ENCODE results near the gene PRPF40B.

PRPF40B gene

GRCh38 chr12:49651855-49652254 lies 28.5 kb downstream of the PRPF40B start:
- intact Hi-C loops (cut with DNase I; ENCODE audit: low total_unique reads): no loop called here
- Histone ChIP-seq H3K4me3 (no peak overlapping the region), H3K27me3 (no peaks in the 10 kb centered on the region), H3K36me3 (peaks cover 19 to 94% (median 83%) of the 10 kb centered on the region in 3 donors), H3K4me1 (peaks cover 0 to 21% (median 12%) of the 10 kb centered on the region in 4 donors), H3K9me3 (no peaks in the 10 kb centered on the region), H3K27ac (no peak overlapping the region)
- DNase-seq: no peak
- no peak for TF ChIP-seq CTCF (IDR thresholded peaks at IDR 0.05)

- Histone ChIP-seq H3K4me3 (no peak overlapping the region), H3K27me3 (no peaks in the 10 kb centered on the region), H3K36me3 (peaks cover 19 to 95% (median 84%) of the 10 kb centered on the region in 3 donors), H3K27ac (no peak overlapping the region), H3K4me1 (peaks cover 0 to 10% (median 2%) of the 10 kb centered on the region in 4 donors), H3K9me3 (no peaks in the 10 kb centered on the region)
- TF ChIP-seq CTCF (IDR thresholded peaks at IDR 0.05): no peak
- intact Hi-C loops (cut with DNase I; ENCODE audit: low total_unique reads): no loop called here
- no peak for DNase-seq
These were observed 29.7 kb downstream of the PRPF40B start for GRCh38 chr12:49652921-49653520.

GRCh38 chr12:49654715-49655114 lies 31.4 kb downstream of the PRPF40B start:
- no peak overlapping the region for H3K4me3 ChIP-seq
- no peaks in the 10 kb centered on the region for H3K27me3 ChIP-seq
- no peak for DNase-seq
- H3K36me3 ChIP-seq: peaks cover 21 to 90% (median 71%) of the 10 kb centered on the region in 3 donors
- no peaks in the 10 kb centered on the region for H3K9me3 ChIP-seq
- TF ChIP-seq CTCF (IDR thresholded peaks at IDR 0.05): no peak
- no peaks in the 10 kb centered on the region for H3K4me1 ChIP-seq
- intact Hi-C loops (cut with DNase I; ENCODE audit: low total_unique reads): no loop called here
- H3K27ac ChIP-seq: no peak overlapping the region

- TF ChIP-seq CTCF (IDR thresholded peaks at IDR 0.05): no peak
- Histone ChIP-seq H3K4me3 (no peak overlapping the region), H3K36me3 (peaks cover 26 to 80% (median 64%) of the 10 kb centered on the region in 3 donors), H3K27ac (no peak overlapping the region), H3K4me1 (no peaks in the 10 kb centered on the region), H3K9me3 (no peaks in the 10 kb centered on the region), H3K27me3 (no peaks in the 10 kb centered on the region)
- intact Hi-C loops (cut with DNase I; ENCODE audit: low total_unique reads): no loop called here
- DNase-seq: no peak
These were observed 32.4 kb downstream of the PRPF40B start for GRCh38 chr12:49655595-49656236.

- H3K27me3 ChIP-seq: no peaks in the 10 kb centered on the region
- H3K4me3 ChIP-seq: no peak overlapping the region
- DNase-seq: no peak
- H3K9me3 ChIP-seq: no peaks in the 10 kb centered on the region
- no peak for TF ChIP-seq CTCF (IDR thresholded peaks at IDR 0.05)
- intact Hi-C loops (cut with DNase I; ENCODE audit: low total_unique reads): no loop called here
- peaks cover 21 to 58% (median 44%) of the 10 kb centered on the region in 3 donors for H3K36me3 ChIP-seq
- H3K4me1 ChIP-seq: peaks cover 0 to 16% (median 11%) of the 10 kb centered on the region in 4 donors
- H3K27ac ChIP-seq: no peak overlapping the region
These were observed 34.9 kb downstream of the PRPF40B start for GRCh38 chr12:49658276-49658675.
